Lower lobe of right lung (tissue), 2 donors: Measurements from ENCODE around the gene TMA7. TPM values are rescaled to one million over a fixed set of nuclear protein-coding genes. Genes with fewer than 3 reads are reported as not detected.
A peak's percentile ranks its signal among the peaks of the same experiment; 100 is the strongest.
"Not testable (repeated sequence)": the region's sequence is repeated elsewhere in the genome, so short reads cannot be mapped to it uniquely, and the experiment has no call there.

Experiments used
- ATAC-seq, 2 donors: fragments of 200-7000 bp; cut with Tn5 transposase; one replicate each; pipeline ENCODE4 v1.9.1; 2020 to 2022; ENCODE audit warnings: mild to moderate bottlenecking in 2 of 2, moderate library complexity in 2 of 2
- DNase-seq: peaks from one replicate; pipeline ENCODE4 v3.0.0-alpha.2; 2020
- H3K27ac ChIP-seq: fragments of 200-600 bp; one replicate; pipeline ENCODE4 v1.8.0; 2022
- H3K27me3 ChIP-seq: fragments of 200-600 bp; one replicate; pipeline ENCODE4 v1.8.0; 2022; ENCODE audit warnings: low read depth
- H3K36me3 ChIP-seq: fragments of 200-600 bp; one replicate; pipeline ENCODE4 v1.8.0; 2022; ENCODE audit warnings: mild to moderate bottlenecking
- H3K4me1 ChIP-seq: fragments of 200-600 bp; one replicate; pipeline ENCODE4 v1.8.0; 2022
- H3K4me3 ChIP-seq: fragments of 200-600 bp; one replicate; pipeline ENCODE4 v1.8.0; 2022; ENCODE audit warnings: mild to moderate bottlenecking
- H3K9me3 ChIP-seq: fragments of 200-600 bp; one replicate; pipeline ENCODE4 v1.8.0; 2022
- intact Hi-C: fragments of 100-400 bp; cut with DNase I; formaldehyde crosslinking; loops from one replicate; pipeline ENCODE4 v1.11.0; 2022
- total RNA-seq: library from RNA; stranded (reverse); fragmentation: NEBNext Ultra II Directional; extraction: Animal tissue kit (Norgen Biotek cat#: 25700); gene quantifications from one replicate; pipeline ENCODE4 v1.2.1, GENCODE V29; 2021
- TF ChIP-seq, protein P1 (sequence below): fragments of 200-600 bp; IDR thresholded peaks from one replicate; pipeline ENCODE4 v1.8.0; 2022; ENCODE audit warnings: antibody characterized with exemption, mild to moderate bottlenecking
- donor health status: DM: no; HTN: yes; CAD: no; lungs with severe emphysema.

TMA7 gene
- total RNA-seq, 1 donor from 2014 or later, result 153 TPM

DNA sequence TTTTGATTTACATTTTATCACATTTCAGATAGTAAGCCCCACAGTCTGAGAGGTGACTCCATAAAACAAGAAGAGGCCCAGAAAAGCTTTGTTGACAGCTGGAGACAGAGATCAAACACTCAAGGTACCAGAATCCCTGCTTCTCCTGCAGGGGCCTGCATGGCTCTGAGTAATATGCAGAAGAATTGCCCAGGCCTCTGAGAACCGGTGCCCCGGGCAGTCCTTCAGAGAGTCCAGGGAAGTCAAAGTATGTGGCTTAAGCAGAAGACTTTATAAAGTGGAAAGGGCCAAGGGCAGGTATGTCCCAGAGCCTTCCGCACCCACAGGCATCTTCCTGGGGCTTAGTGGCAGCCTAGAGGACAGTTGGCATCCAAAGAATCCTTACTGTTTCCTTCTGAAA lies 19.3 kb downstream of the TMA7 start:
- no peak overlapping the region for H3K27ac ChIP-seq
- no peak for ATAC-seq

DNA sequence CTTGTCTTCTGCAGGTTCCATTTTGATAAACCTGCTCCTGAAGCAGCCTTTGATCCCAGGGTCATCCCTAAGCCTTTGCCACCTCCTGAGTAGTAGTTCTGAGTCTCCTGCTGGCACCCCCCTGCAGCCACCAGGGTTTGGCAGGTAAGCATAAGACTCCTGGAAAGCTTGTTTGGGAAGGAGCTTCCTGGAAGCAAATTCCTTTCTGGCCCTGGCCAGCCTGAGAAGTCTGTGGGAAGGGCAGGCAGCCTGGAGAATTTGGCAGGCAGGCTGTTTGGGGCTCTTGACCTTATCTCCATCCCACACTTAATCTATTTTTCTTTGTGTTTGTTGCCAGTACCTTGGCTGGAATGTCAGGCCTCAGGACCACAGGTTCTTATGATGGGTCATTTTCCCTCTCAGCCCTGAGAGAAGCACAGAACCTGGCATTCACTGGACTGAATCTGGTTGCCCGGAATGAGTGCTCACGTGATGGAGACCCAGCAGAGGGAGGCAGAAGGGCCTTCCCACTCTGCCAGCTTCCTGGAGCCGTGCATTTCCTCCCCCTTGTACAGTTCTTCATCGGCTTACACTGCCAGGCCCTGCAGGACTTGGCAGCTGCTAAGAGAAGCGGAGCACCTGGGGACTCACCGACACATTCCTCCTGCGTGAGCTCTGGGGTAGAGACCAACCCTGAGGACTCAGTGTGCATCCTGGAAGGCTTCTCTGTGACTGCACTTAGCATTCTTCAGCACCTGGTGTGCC lies 19.9 kb downstream of the TMA7 start:
- H3K27ac ChIP-seq, result no peak overlapping the region
- H3K4me1 ChIP-seq, result peaks cover 5% of the 10 kb centered on the region
- TF ChIP-seq, protein P1, sequence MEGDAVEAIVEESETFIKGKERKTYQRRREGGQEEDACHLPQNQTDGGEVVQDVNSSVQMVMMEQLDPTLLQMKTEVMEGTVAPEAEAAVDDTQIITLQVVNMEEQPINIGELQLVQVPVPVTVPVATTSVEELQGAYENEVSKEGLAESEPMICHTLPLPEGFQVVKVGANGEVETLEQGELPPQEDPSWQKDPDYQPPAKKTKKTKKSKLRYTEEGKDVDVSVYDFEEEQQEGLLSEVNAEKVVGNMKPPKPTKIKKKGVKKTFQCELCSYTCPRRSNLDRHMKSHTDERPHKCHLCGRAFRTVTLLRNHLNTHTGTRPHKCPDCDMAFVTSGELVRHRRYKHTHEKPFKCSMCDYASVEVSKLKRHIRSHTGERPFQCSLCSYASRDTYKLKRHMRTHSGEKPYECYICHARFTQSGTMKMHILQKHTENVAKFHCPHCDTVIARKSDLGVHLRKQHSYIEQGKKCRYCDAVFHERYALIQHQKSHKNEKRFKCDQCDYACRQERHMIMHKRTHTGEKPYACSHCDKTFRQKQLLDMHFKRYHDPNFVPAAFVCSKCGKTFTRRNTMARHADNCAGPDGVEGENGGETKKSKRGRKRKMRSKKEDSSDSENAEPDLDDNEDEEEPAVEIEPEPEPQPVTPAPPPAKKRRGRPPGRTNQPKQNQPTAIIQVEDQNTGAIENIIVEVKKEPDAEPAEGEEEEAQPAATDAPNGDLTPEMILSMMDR, result no peak
- H3K36me3 ChIP-seq, result peaks cover 63% of the 10 kb centered on the region
- intact Hi-C loops, result loop anchor here (10.0 kb wide), 1 partner anchor 95 kb away; the partner anchor contains the start of gene PFKFB4
- no peak for DNase-seq
- H3K4me3 ChIP-seq, result no peak overlapping the region
- H3K27me3 ChIP-seq, result no peaks in the 10 kb centered on the region
- no peaks in the 10 kb centered on the region for H3K9me3 ChIP-seq
- peak; percentile 65 for ATAC-seq

More for the DNA sequence above, 19.3 kb downstream of the TMA7 start:
- no peak overlapping the region for H3K4me3 ChIP-seq
- no peaks in the 10 kb centered on the region for H3K4me1 ChIP-seq
- no peak for DNase-seq
- intact Hi-C loops, result no loop called here
- no peaks in the 10 kb centered on the region for H3K27me3 ChIP-seq
- H3K36me3 ChIP-seq, result peaks cover 69% of the 10 kb centered on the region
- TF ChIP-seq, protein P1, result no peak
- no peaks in the 10 kb centered on the region for H3K9me3 ChIP-seq

DNA sequence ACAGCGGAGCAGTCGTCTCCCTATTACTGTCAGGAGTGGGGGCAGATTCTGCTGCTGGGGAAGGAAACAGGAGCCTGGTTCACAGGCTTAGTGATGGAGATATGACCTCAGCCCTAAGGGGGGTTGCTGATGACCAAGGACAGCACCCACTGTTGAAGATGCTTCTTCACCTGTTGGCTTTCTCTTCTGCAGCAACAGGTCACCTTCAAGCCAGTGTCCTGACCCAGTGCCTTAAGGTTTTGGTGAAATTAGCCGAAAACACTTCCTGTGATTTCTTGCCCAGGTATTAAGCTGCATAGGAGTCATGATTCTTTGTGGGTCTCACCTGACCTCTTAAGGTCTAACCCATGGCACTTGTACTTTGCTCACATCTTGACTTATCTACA lies 20.5 kb downstream of the TMA7 start:
- intact Hi-C loops, result loop anchor here (10.0 kb wide), 1 partner anchor 94 kb away; the partner anchor contains the start of gene PFKFB4
- H3K9me3 ChIP-seq, result no peaks in the 10 kb centered on the region
- TF ChIP-seq, protein P1, result no peak
- no peak overlapping the region for H3K4me3 ChIP-seq
- peaks cover 57% of the 10 kb centered on the region for H3K36me3 ChIP-seq
- H3K27me3 ChIP-seq, result no peaks in the 10 kb centered on the region
- ATAC-seq (no peak), DNase-seq (no peak)
- H3K4me1 ChIP-seq, result peaks cover 11% of the 10 kb centered on the region
- H3K27ac ChIP-seq, result no peak overlapping the region

DNA sequence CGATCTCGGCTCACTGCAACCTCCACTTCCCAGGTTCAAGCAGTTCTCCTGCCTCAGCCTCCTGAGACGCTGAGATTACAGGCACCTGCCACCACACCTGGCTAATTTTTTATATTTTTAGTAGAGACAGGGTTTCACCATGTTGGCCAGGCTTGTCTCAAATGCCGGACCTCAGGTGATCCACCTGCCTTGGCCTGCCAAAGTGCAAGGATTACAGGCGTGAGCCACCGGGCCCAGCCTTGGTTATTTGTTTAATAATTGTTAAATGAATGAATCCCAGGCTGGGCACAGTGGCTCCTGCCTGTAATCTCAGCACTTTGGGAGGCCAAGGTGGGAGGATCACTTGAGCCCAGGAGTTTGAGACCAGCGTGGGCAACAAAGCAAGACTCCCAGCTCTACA lies 21.7 kb downstream of the TMA7 start:
- not testable (repeated sequence) for ATAC-seq, H3K27me3 ChIP-seq, H3K9me3 ChIP-seq, H3K4me3 ChIP-seq, DNase-seq, H3K27ac ChIP-seq
- Histone ChIP-seq H3K4me1 (peaks cover 21% of the 10 kb centered on the region), H3K36me3 (peaks cover 48% of the 10 kb centered on the region)
- intact Hi-C loops, result loop anchor here (10.0 kb wide), 1 partner anchor 93 kb away; the partner anchor contains the start of gene PFKFB4

DNA sequence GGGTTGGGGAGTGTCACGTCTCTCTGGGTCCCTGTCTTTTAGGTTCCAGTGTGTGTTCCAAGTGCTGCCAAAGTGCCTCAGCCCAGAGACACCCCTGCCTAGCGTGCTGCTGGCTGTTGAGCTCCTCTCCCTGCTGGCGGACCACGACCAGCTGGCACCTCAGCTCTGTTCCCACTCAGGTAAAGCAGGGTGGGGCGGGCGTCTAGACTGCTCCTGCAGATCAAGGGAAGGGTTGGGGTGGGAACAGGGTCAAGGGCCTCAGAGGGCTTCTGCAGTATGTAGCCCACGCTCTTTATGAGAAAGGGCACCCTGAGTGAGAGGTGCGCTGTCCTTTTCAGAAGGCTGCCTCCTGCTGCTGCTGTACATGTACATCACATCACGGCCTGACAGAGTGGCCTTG lies 23.6 kb downstream of the TMA7 start:
- no peaks in the 10 kb centered on the region for H3K27me3 ChIP-seq
- H3K27ac ChIP-seq, result peak overlapping the region; percentile 100
- DNase-seq, result no peak
- ATAC-seq, result no peak
- H3K9me3 ChIP-seq, result no peaks in the 10 kb centered on the region
- TF ChIP-seq, protein P1, result no peak
- H3K4me3 ChIP-seq, result no peak overlapping the region
- H3K36me3 ChIP-seq, result peaks cover 50% of the 10 kb centered on the region
- intact Hi-C loops, result loop anchor here (10.0 kb wide), 1 partner anchor 91 kb away; the partner anchor contains the start of gene PFKFB4
- peaks cover 41% of the 10 kb centered on the region for H3K4me1 ChIP-seq

DNA sequence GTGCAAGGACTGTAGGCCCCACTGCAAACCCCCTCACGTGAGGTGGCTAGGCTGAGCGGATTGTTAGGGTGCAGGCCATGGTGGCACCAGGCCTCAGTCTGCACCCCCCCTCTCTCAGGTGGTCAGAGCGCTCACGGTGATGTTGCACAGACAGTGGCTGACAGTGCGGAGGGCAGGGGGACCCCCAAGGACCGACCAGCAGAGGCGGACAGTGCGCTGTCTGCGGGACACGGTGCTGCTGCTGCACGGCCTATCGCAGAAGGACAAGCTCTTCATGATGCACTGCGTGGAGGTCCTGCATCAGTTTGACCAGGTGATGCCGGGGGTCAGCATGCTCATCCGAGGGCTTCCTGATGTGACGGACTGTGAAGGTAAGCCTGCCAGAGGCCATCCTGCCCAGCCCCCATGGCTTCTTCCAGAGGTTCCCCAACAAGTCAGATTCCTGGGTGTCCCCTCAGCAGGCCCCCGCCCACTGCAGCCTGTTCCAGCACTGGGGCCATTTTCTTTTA lies 24.7 kb downstream of the TMA7 start:
- peak overlapping the region; percentile 62 for H3K4me3 ChIP-seq
- ATAC-seq (no peak), DNase-seq (peak; percentile 56)
- TF ChIP-seq, protein P1, result no peak
- peaks cover 50% of the 10 kb centered on the region for H3K36me3 ChIP-seq
- no peaks in the 10 kb centered on the region for H3K27me3 ChIP-seq
- H3K4me1 ChIP-seq, result peaks cover 51% of the 10 kb centered on the region
- peak overlapping the region; percentile 100 for H3K27ac ChIP-seq
- H3K9me3 ChIP-seq, result no peaks in the 10 kb centered on the region
- intact Hi-C loops, result loop anchor here (10.0 kb wide), 1 partner anchor 90 kb away; the partner anchor contains the start of gene PFKFB4
